GM18499 (cell line): ENCODE data around the gene ARMC12.

Experiments
- ATAC-seq: cut with Tn5 transposase; IDR thresholded peaks from one replicate; pipeline ENCODE4 v1.9.1; 2021; ENCODE audit warnings: moderate number of reproducible peaks; ENCODE audit not compliant: insufficient read depth, unreplicated experiment

Gene ARMC12

DNA sequence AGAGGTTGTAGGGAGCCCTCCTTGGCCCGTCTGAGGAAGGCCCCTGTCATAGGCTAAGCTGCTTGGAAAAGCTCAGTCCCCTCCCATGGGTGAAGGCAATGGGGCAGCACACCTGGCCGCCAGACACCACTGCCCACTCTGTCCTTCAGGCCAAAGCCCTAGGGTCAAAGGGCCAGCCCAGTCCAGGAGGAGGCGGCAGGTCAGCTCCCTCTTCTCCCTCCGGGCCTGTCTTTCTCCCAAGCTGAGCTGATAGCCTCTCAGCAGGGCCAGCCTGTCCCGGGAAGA, 34.5 kb downstream of the ARMC12 start:
- ATAC-seq = no peak

DNA sequence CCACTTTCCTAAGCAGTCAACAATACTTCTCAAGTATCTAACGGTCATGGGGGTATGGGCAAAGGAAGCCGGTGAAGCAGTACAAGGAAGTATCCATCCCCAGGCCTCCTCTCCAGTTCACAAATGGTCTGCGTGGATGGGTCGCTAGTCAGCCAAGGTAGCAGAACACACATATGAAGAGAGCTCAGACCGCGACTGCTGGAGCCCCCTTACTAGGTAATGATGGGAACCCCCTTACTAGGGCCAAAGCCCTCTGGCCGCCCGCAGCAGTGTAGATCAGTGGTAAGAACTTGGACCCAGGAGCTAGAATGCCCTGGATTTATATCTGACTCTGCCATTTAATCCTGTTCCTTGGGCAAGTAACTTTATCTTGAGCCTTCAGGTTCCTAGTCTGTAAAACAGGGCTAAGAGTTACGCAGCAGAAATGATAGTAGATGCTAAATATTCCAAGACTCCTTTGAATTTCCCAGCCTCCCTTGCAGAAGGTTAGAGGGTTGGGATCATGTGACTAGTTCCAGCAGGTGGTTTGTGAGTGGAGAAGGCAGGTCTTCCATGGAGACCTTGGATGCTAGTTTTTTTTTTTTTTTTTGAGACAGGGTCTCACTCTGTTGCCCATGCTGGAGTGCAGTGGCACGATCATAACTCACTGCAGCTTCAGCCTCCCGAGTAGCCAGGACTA, 37.4 kb downstream of the ARMC12 start:
- no peak for ATAC-seq

DNA sequence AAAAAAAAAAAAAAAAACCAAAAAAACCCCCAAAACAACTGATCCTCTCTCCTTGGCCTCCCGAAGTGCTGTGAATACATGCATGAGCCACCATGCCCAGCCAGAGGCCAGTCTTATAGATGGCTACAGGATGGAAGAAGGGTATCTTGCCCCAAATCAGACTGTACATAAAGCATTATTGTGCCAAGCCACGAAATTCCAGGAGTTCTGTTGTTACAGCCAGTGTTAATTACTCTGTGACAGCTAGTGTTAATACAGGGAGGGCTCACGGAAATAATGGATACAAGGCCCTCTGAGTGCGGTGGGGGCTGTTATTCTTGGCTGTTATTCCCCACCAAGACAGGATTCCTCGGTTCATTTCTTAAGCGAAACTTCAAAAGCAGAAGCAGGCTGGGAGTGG, 38.2 kb downstream of the ARMC12 start:
- no peak for ATAC-seq

DNA sequence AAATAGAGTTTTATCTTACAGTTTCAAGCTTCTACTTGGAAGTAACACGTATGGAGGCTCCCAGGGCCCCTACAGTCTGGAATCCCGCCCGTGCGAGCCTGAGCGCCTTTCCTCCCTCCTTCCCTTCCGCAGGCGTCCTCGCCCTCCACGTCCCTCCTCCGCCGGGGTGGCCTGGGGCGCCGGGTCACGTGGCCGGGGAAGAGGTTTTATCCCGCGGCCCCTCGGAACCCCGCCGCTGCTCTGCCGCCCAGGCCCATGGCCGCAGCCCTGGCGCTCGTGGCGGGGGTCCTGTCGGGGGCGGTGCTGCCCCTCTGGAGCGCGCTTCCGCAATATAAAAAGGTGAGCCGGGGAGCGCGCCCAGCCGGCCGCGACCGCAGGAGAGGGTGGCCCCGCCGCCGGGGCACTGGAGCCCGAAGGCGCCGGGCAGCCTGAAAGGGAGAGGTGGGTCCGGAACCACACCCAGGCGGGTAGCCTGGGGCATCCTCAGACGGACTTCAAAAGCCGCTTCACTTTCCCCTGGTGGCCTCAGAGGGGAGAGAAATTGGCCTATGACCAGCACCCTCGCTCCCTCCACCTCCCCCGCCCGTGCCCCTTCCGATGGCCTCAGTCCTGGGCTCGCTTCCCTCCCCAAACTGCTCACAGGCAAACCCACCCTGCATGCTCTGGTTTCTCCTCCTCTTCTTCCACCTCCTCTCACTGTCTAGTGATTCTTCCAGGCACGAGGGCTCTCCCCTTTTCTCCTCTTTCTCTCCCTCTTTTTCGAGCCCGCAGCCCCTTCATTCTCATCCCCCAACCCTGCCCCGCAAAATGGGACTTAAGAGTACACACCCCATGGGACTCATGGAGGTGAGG, 39.8 kb downstream of the ARMC12 start, which contains the start of gene CLPSL2:
Gene CLPSL2, plus strand, starts transcription at position 235 of the 852 bp plus-strand sequence. Its CDS starts 21 bp downstream, at position 256.
- no peak for ATAC-seq

GRCh38 chr6:35777356-35778102, 40.7 kb downstream of the ARMC12 start:
- ATAC-seq = no peak

- no peak for ATAC-seq
Observed at GRCh38 chr6:35778437-35778836, 41.6 kb downstream of the ARMC12 start.

GRCh38 chr6:35780719-35781118, 43.9 kb downstream of the ARMC12 start, which contains the start of gene CLPSL1:
Gene CLPSL1 (plus strand): TSS chr6:35781019. CDS start chr6:35781111, 92 bp downstream.
- ATAC-seq = no peak

- no peak for ATAC-seq
Observed at GRCh38 chr6:35781290-35781689, 44.5 kb downstream of the ARMC12 start.

DNA sequence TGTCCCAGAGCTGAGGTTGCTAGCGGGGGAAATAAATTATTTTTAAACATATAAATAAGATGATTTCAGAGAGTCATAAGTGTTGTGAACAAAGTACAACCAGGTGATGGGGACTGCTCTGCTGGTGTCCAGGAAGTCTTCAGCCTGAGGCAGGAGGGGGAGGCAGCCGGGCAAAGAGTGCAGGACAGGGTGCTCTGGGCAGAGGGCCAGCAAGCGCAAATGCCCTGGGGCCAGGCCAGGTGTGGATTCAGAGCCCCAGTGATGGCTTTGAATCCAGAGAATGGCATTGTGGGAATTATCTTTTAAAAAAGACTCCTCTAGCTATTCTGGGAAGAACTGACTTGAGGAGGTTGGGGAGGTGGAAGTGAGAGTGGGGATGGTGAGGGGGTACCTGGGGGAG, 45.6 kb downstream of the ARMC12 start:
- ATAC-seq = no peak

DNA sequence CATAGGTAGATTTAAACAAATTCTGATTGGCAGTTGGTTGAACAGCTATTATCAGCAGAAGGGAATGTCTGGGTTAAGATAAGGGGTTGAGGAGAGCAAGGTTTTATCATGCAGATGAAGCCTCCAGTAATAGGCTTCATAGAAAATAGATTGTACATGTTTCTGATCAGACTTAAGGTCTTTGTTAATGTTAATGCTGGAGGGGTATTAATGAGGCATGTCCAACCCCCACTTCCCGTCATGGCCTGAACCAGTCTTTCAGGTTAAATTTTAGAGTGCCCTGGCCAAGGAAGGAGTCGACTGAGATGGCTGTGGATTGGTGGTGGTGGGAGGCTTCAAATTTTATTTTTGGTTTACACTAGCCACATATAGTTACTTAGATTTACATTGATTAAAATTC, 47.4 kb downstream of the ARMC12 start:
- ATAC-seq = no peak

GRCh38 chr6:35786272-35786671, 49.4 kb downstream of the ARMC12 start:
- no peak for ATAC-seq

GRCh38 chr6:35786810-35787209, 50.0 kb downstream of the ARMC12 start:
- ATAC-seq = no peak

DNA sequence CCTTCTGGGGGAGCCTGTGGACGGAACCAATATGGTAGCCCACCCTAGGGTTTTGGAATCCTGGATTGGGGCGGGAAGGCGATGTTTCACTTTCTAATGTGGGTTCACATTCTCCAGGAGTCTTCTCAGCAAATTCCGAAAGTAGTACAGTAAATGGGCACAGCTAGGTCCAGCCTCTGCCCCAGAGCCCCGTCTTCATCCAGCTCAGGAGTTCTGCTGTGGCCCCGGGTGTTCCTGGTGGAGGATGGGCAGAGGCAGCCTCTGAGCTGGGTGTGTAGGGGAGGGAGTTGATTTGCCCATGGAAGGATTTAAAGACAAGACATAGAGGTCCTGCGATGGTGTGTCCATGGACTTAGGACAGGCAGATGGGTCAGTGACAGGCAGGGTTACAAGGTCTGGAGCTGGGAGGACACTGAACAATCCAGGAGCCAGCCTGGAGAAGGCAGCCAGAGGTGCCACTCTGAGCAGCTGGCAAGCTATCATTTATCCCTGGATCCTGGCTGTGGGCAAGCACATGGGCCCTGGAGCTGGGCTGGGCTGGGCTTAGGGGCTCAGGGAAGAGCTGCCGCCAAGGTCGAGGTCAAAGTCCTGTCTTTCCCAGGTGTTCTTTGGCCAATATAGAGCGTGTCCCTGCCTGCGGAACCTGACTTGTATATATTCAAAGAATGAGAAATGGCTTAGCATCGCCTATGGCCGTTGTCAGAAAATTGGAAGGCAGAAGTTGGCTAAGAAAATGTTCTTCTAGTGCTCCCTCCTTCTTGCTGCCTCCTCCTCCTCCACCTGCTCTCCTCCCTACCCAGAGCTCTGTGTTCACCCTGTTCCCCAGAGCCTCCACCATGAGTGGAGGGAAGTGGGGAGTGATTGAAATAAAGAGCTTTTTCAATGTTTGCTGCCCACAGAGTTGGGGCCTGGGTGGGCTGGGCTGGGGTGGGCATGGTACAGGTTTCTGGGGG, 50.7 kb downstream of the ARMC12 start:
- ATAC-seq = no peak

DNA sequence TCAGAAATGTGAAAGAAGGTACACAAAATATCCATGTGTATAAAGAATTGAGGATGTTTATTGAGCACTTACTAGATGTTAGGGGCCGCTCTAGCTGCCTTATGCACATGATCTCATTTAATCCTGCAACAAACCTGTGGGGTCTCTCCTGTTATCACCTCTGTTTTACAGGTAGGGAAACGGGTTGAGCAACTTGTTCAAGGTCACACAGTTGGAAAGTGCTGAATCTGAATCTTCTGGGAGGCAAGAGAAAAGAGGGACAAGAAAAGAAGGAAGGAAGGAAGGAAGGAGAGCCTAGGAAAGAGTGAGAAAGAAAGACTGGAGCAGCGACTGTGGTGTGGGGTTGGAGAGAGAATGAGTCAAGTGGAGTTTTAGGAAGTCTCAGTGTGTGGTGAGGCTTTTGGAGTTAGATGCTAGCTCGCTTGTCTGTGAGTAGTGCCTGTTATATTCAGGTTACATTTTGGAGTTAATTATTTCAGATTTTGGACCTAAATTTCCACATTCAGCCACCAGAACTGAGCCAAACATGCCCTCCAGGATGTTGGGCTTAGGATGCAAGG, 51.7 kb downstream of the ARMC12 start:
- no peak for ATAC-seq

- ATAC-seq = no peak
Observed at GRCh38 chr6:35790683-35791082, 53.9 kb downstream of the ARMC12 start.

GRCh38 chr6:35794536-35795452, 58.0 kb downstream of the ARMC12 start:
- ATAC-seq = no peak

DNA sequence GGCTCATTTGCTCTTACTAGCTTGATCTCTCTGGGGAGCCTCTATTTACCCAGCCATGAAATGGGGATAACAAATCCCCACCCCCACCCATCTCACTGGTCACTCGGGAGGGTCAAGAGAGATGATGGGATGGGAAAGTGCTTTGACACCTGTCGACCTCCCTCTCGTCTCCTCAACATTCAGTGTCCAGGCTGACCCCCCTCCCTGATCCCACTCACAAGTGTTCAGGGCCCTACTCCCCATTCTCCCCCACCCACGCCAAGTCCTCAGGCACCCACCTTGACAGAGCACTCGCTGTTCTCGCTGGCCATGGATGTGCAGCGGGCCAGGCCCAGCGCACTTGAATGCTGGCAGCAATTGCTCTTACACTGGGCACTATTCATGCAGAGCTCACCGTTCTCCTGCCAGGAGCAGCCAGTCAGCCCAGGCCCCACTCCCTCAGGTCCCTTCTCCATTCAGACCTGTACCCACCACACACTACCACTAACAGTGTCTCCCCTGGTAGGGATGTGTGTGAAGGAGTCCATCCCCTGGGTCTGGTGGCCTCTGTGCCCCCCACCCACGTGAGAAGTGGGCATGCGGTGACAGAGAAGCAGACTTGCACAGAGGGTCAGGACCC, 58.7 kb downstream of the ARMC12 start:
- ATAC-seq = no peak

DNA sequence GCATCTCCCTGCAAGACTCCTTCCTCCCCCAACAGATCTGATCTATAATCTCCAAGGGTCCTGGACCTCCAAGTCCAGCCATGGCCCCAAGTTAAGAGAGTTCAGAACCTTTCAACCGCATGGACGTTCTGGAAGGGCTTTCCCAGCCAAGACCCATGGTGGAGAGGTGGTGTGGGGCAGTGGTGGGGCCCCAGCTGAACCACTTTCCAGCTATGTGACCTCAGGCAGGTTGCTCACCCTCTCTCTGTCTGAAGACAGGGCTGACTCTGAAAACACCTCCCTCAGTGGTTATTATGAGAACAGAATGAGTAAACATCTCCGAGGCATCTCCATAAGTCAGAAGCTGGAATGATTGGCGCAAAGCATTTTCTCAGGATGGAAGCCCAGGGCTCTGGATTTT, 59.4 kb downstream of the ARMC12 start:
- no peak for ATAC-seq
